Panc1 (cell line): ENCODE data around the gene RHBDD1.

Experiments used
- CTCF ChIP-seq: fragments of 450-650 bp; IDR thresholded peaks from 2 replicates; pipeline ENCODE4 v1.5.1; 2017; ENCODE audit warnings: mild to moderate bottlenecking
- POLR2AphosphoS5 ChIP-seq: IDR thresholded peaks from 2 replicates; pipeline ENCODE4 v1.6.1; 2012; ENCODE audit warnings: mild to moderate bottlenecking, low read depth, low read length, moderate library complexity
- REST ChIP-seq, 2 experiments: IDR thresholded peaks; 2 replicates each; pipeline ENCODE4 v1.6.1; 2011 to 2012; ENCODE audit warnings: low read depth in 2 of 2, control low read depth in 1 of 2, low read length in 1 of 2, mild to moderate bottlenecking in 1 of 2, moderate library complexity in 1 of 2; ENCODE audit not compliant: insufficient read depth in 1 of 2
- SIN3A ChIP-seq: IDR thresholded peaks from 2 replicates; pipeline ENCODE4 v1.6.1; 2012; ENCODE audit warnings: low read depth, mild to moderate bottlenecking, low read length, moderate library complexity, borderline replicate concordance; ENCODE audit not compliant: insufficient read depth

- TF ChIP-seq REST (IDR thresholded peaks at IDR 0.05; ENCODE audit: insufficient read depth in 1 of 2, low read depth in 2 of 2, low read length in 1 of 2) (no peak), CTCF (no peak), SIN3A (no peak), POLR2AphosphoS5 (no peak)
These were observed 172.1 kb downstream of the RHBDD1 start for GRCh38 chr2:227007940-227008339.
